Body of pancreas (tissue), 4 donors: ENCODE results near the gene RAB5IF.

Source experiments
- POLR2A ChIP-seq, 3 donors: fragments of 450-650 bp; IDR thresholded peaks; one replicate each; pipeline ENCODE4 v1.6.1; 2016; ENCODE audit warnings: antibody characterized with exemption in 3 of 3, mild to moderate bottlenecking in 2 of 3
- TF ChIP-seq, protein P1 (sequence below), 7 experiments: fragments of 450-650 bp in 4 of 7; fragments of 200-600 bp in 3 of 7; sonication (generic) in 3 of 7; IDR thresholded peaks; one replicate each; pipeline ENCODE4 v1.5.1; 2016 to 2019; ENCODE audit warnings: antibody characterized with exemption in 7 of 7

DNA sequence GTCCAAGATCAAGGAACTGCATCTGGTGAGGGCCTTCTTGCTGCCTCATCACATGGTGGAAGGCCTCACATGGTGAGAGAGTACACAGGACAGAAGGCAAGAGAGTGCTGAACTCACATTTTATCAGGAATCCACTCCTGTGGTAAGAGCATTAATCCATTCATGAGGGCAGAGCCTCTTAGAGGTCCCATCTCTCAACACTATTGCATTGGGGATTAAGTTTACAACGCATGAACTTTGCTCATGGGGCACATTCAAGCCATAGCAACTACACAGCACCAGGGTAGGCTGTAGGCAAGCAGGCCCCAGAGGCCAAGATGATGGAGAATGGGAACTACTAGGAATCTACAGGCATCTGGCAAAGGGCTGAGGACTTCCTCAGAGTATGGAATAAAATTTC lies 42.2 kb upstream of the RAB5IF start:
- TF ChIP-seq, protein P1, sequence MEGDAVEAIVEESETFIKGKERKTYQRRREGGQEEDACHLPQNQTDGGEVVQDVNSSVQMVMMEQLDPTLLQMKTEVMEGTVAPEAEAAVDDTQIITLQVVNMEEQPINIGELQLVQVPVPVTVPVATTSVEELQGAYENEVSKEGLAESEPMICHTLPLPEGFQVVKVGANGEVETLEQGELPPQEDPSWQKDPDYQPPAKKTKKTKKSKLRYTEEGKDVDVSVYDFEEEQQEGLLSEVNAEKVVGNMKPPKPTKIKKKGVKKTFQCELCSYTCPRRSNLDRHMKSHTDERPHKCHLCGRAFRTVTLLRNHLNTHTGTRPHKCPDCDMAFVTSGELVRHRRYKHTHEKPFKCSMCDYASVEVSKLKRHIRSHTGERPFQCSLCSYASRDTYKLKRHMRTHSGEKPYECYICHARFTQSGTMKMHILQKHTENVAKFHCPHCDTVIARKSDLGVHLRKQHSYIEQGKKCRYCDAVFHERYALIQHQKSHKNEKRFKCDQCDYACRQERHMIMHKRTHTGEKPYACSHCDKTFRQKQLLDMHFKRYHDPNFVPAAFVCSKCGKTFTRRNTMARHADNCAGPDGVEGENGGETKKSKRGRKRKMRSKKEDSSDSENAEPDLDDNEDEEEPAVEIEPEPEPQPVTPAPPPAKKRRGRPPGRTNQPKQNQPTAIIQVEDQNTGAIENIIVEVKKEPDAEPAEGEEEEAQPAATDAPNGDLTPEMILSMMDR (IDR thresholded peaks at IDR 0.05): no peak
- TF ChIP-seq POLR2A (IDR thresholded peaks at IDR 0.05): no peak
